ENCODE data around the gene CBX4. TPM values are rescaled to one million over a fixed set of nuclear protein-coding genes. Genes with fewer than 3 reads are reported as not detected.
"Not testable (repeated sequence)": the region's sequence is repeated elsewhere in the genome, so short reads cannot be mapped to it uniquely, and the experiment has no call there.

Gene CBX4
- total RNA-seq, 1 experiment from 2014 or later: 18.7 TPM

GRCh38 chr17:79861413-79862216, 22.4 kb upstream of the CBX4 start:
- peak; percentile 53 for DNase-seq (ENCODE audit: low spot score)

- DNase-seq (ENCODE audit: low spot score): no peak
Observed at GRCh38 chr17:79859676-79860615, 20.7 kb upstream of the CBX4 start.

DNA sequence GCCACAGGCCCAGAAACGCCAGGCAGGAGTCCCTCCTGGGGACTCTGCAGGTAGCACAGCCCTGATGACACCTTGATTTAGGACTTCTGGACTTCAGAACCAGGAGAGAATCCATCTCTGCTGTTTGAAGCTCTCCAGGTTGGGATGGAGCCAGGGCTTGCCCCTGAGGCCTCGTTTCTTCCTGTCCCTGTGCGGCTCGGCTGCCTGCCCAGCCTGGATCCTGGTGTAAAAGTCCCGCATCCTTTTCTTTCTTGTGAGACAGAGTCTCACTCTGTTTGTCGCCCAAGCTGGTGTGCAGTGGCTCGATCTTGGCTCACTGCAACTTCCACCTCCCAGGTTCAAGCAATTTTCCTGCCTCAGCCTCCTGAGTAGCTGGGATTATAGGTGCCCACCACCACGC, 17.9 kb upstream of the CBX4 start:
- no peak for DNase-seq (ENCODE audit: low spot score)

DNA sequence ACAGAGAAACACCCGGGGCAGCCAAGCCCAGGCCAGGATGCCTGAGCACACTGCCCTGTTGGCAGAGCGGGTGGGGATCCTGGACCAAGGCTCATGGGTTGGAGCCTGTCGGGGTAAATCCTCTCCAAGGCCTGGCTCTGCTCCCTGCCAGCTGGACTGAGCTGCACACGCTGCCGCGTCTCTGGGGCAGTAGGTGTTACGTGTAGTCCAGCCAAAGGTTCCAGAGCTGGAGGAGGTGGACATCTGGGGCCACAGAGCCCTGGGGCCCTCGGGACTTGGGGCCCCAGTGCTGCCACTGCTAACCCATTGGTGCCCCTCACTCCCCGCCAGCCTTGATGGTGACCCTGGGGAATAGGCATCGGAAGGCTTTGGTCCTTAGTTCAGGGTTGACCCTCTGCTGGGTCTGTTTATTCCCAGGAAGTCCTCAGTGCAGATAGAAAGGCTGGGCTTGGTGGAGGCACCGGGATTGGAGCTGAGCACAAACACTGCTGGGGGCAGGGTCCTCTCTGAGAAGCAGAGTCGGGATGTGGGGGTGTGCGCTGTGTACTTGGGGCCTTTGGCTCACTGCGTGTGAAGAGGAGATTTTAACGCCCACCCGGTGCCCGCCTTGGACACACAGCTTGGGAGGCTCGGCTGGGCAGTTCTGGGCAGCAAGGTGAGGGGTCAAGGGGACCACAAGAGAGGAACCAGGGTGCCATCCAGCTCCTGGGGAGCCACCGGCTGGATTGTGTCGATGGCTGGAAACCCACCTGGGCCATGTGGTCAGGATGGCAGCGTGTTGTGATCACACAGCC, 16.3 kb upstream of the CBX4 start:
- DNase-seq (ENCODE audit: low spot score): no peak

- no peak for DNase-seq (ENCODE audit: low spot score)
Observed at GRCh38 chr17:79854080-79855060, 15.1 kb upstream of the CBX4 start.

GRCh38 chr17:79853168-79853567, 13.9 kb upstream of the CBX4 start:
- not testable (repeated sequence) for DNase-seq (ENCODE audit: low spot score)

GRCh38 chr17:79852748-79853147, 13.5 kb upstream of the CBX4 start:
- peak; percentile 70 for DNase-seq (ENCODE audit: low spot score)

DNA sequence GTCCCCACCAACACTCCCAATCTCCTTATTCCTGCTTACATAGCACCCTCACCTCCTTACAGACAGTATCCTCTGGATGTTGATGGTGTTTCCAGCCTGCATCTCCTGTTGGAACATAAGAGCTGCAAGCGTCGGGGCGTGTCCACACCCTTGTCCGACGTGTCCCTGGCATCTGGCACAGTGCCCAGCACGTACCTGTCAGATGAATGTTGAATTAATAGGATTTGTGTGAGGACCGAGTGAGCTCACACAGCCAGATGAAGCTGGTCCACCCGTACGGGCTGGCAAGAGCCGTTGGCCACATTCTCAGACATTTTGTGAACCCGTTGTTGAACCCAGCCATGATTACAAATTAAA, 12.2 kb upstream of the CBX4 start:
- DNase-seq (ENCODE audit: low spot score): peak; percentile 57

- DNase-seq (ENCODE audit: low spot score): peak; percentile 89
Observed at GRCh38 chr17:79850571-79851460, 11.6 kb upstream of the CBX4 start.

GRCh38 chr17:79849953-79850352, 10.7 kb upstream of the CBX4 start:
- no peak for DNase-seq (ENCODE audit: low spot score)

GRCh38 chr17:79848370-79848766, 9.1 kb upstream of the CBX4 start:
- DNase-seq (ENCODE audit: low spot score): no peak

DNA sequence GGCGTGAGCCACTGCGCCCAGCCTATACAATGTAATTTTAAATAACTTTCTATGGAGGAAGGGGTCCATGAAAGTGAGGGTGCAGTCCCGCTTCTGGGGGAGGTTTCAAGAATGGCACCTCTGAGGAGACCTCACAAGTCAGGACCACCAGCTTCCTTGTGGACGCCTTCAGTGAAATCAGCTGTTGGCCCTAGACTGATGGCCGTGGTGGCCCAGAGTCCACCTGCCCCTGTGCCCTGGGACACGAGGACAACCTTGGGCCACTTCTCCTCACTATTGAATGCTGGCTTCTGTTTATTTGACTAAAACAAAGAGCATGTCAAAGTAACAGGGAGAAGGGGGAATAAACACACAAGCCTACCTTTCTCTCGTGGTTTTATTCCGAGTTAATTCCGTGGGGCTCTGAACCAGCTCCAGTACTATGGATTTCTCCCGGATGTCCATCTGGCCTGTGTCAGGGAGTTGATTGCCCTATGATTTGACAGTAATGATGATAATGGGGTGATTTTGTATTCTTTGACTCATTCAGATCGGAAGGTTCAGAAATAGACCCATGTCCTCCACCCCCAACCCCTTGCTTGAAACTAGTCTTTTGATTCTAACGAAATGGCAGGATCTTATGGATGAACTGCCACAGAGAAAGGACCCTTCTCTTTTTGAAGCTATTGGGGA, 8.6 kb upstream of the CBX4 start:
- no peak for DNase-seq (ENCODE audit: low spot score)

- DNase-seq (ENCODE audit: low spot score): no peak
Observed at GRCh38 chr17:79845601-79845949, 6.3 kb upstream of the CBX4 start.

DNA sequence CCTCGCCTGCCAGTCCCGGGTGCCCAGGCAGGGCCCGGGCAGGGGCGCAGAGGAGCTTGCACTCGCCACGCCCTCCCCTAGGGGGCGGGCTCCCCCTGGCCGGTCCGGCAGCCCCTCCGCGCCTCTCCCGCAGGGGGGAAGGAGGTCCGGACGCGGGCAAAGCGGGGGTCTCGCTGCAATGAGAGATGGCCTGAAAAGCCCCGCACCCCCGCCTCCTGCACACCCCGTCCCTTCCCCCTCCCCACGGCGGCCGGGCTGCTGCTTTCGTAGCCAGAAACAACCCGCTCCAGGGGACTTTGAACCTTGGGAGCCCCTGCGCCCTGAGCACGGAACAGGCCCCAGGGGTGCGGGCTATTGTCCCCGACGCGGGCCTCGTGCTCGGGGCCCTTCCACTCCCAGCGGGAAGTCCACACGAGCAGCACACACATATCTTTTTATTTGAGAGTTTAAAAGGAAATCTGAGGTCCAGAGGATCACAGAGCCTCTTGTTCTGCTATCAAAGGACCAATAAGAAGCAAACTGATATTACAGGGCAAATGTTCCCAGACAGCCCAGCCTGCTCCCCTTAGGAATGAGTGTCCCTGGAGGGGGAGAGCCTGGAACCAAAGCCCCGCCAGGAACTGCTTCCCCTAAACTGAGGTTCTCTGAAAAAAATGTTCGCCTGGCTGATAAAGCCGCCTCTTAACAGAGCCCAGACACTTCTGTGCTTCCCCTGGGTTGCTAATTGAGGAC, 5.8 kb upstream of the CBX4 start:
- DNase-seq (ENCODE audit: low spot score): no peak

- no peak for DNase-seq (ENCODE audit: low spot score)
Observed at GRCh38 chr17:79843816-79844800, 4.9 kb upstream of the CBX4 start.

DNA sequence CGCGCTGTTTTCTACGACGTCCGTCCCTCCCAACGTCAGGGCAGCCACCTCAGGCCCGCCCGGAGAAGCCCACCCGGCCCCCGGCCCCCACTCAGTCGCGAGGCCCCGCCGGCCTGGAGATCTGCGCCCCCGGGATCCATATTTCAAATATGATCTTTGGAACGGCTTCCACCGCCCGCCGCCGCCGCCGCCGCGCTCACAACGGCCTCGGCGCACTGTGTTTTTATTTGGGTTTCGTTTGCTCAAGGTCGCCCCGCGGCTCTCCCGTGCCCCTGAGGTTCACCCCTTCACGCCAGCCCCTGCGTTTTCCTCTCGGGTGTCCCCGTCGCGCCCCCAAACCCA, 4.2 kb upstream of the CBX4 start:
- DNase-seq (ENCODE audit: low spot score): no peak

GRCh38 chr17:79842656-79843473, 3.6 kb upstream of the CBX4 start:
- no peak for DNase-seq (ENCODE audit: low spot score)

Measured in H4 (cell line).